Stomach (tissue), 4 donors: ENCODE data around the gene PEAK1.

ENCODE experiments used
- EP300 ChIP-seq: sonication (generic); formaldehyde crosslinking; IDR thresholded peaks from one replicate; pipeline ENCODE4 v1.6.1; 2017; ENCODE audit warnings: antibody characterized with exemption
- TF ChIP-seq, protein P1 (sequence below), 7 experiments: fragments of 450-650 bp in 4 of 7; fragments of 200-600 bp in 3 of 7; sonication (generic) in 3 of 7; IDR thresholded peaks; one replicate each; pipeline ENCODE4 v1.5.1; 2016 to 2019; ENCODE audit warnings: antibody characterized with exemption in 7 of 7, control low read depth in 2 of 7, mild to moderate bottlenecking in 1 of 7

DNA sequence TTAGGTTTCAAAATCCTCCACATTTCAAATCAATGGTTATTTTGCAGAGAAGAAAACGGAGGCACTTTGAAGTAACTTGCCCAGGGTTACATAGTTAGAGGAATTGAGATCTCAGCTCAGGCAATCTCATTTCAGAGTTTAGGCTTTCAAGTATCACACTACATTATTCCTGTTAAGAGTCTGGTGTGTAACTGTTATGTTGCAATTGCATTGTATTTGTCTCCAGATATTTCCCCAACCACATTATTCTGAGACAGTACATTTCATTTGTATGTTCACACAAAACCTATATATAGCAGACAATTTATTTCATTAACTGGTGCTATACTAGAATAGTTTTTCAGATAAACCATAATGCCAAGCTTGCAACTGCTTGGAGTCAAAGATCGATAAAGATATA lies 194.8 kb downstream of the PEAK1 start:
- TF ChIP-seq, protein P1, sequence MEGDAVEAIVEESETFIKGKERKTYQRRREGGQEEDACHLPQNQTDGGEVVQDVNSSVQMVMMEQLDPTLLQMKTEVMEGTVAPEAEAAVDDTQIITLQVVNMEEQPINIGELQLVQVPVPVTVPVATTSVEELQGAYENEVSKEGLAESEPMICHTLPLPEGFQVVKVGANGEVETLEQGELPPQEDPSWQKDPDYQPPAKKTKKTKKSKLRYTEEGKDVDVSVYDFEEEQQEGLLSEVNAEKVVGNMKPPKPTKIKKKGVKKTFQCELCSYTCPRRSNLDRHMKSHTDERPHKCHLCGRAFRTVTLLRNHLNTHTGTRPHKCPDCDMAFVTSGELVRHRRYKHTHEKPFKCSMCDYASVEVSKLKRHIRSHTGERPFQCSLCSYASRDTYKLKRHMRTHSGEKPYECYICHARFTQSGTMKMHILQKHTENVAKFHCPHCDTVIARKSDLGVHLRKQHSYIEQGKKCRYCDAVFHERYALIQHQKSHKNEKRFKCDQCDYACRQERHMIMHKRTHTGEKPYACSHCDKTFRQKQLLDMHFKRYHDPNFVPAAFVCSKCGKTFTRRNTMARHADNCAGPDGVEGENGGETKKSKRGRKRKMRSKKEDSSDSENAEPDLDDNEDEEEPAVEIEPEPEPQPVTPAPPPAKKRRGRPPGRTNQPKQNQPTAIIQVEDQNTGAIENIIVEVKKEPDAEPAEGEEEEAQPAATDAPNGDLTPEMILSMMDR (IDR thresholded peaks at IDR 0.05), result no peak
- no peak for TF ChIP-seq EP300
